Activated naive CD4-positive, alpha-beta T cell treated with anti-CD3 and anti-CD28 coated beads, Interleukin-2, amount 50 U/mL, for 72 hours (primary cell): ENCODE measurements around the gene SNAI3. TPM values are rescaled to one million over a fixed set of nuclear protein-coding genes. Genes with fewer than 3 reads are reported as not detected.

ENCODE experiments used
- ATAC-seq, 2 donors: fragments of 150-1000 bp; cut with Tn5 transposase; 2 replicates each; pipeline ENCODE4 v1.10.0; 2021; ENCODE audit warnings: mild to moderate bottlenecking in 2 of 2, moderate library complexity in 2 of 2
- DNase-seq, 2 donors: peaks; one replicate each; pipeline ENCODE4 v3.0.0; 2021 to 2022; ENCODE audit warnings: low spot score in 2 of 2
- H3K27ac Mint-ChIP-seq, 2 donors: one replicate each; pipeline ENCODE4 v1.8.0; 2022; ENCODE audit warnings: mild to moderate bottlenecking in 2 of 2, mixed read lengths in 2 of 2
- H3K36me3 Mint-ChIP-seq, 2 donors: one replicate each; pipeline ENCODE4 v1.8.0; 2022; ENCODE audit warnings: mixed read lengths in 2 of 2
- H3K9me3 Mint-ChIP-seq, 2 donors: one replicate each; pipeline ENCODE4 v1.8.0; 2022; ENCODE audit warnings: mixed read lengths in 2 of 2
- total RNA-seq, 2 donors: library from RNA; stranded (reverse); gene quantifications; one replicate each; pipeline ENCODE4 v1.2.3, GENCODE V29; 2022

Gene SNAI3
- total RNA-seq, 2 donors from 2014 or later, result 5.4 to 6.4 TPM

GRCh38 chr16:88640039-88640495, 46.2 kb downstream of the SNAI3 start:
- DNase-seq (no peak), ATAC-seq (no peak)
- Mint-ChIP-seq H3K27ac (peak overlapping the region in 1 of 2 donors; percentile 79), H3K36me3 (peaks cover 0 to 7% of the 10 kb centered on the region in 2 donors), H3K9me3 (no peaks in the 10 kb centered on the region)

DNA sequence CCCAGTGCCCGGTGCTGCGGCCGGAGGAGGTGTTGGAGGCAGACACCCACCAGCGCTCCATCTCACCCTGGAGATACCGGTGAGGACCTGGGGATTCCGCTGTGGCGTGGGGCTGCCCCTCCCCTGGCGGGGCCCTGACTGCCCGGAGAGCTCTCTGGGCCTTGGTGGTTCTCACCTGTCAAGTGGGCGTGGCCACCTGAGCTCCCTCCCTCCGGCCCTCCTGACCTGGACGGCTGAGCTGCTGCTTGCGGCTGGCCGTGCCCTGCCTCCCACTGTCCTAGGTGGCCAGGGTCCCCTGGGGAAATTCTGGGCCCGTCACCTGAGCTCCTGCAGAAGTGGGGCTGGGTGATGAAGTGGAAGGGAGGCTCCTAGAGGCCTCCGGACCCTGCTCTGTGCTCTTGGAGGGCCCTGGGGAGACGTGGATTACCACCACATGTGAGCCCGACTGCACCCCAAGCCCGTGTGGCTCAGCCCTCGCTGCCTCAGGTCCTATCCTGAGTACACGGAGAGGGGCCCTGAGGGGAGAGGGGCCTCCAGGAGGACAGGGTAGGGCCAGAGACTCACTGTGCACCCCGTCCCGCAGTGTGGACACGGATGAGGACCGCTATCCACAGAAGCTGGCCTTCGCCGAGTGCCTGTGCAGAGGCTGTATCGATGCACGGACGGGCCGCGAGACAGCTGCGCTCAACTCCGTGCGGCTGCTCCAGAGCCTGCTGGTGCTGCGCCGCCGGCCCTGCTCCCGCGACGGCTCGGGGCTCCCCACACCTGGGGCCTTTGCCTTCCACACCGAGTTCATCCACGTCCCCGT, 46.9 kb downstream of the SNAI3 start:
- peak in 1 of 2 donors; percentile 9 for ATAC-seq
- Mint-ChIP-seq H3K9me3 (no peaks in the 10 kb centered on the region), H3K27ac (no peak overlapping the region), H3K36me3 (peaks cover 0 to 7% of the 10 kb centered on the region in 2 donors)
- no peak for DNase-seq

- ATAC-seq (no peak), DNase-seq (no peak)
- no peak within 1 kb of the TSS for H3K27ac Mint-ChIP-seq
- H3K36me3 Mint-ChIP-seq, result peaks cover 0 to 7% of the 10 kb centered on the region in 2 donors
- H3K9me3 Mint-ChIP-seq, result no peaks in the 10 kb centered on the region
Measured at GRCh38 chr16:88638323-88639230, 47.7 kb downstream of the SNAI3 start, which contains the start of gene IL17C. Gene IL17C (plus strand): TSS chr16:88638572. CDS start chr16:88638642, 70 bp downstream.

- H3K27ac Mint-ChIP-seq, result no peak overlapping the region
- no peak for ATAC-seq
- H3K36me3 Mint-ChIP-seq, result no peaks in the 10 kb centered on the region
- no peaks in the 10 kb centered on the region for H3K9me3 Mint-ChIP-seq
- no peak for DNase-seq
Measured at GRCh38 chr16:88636488-88637265, 49.6 kb downstream of the SNAI3 start.

DNA sequence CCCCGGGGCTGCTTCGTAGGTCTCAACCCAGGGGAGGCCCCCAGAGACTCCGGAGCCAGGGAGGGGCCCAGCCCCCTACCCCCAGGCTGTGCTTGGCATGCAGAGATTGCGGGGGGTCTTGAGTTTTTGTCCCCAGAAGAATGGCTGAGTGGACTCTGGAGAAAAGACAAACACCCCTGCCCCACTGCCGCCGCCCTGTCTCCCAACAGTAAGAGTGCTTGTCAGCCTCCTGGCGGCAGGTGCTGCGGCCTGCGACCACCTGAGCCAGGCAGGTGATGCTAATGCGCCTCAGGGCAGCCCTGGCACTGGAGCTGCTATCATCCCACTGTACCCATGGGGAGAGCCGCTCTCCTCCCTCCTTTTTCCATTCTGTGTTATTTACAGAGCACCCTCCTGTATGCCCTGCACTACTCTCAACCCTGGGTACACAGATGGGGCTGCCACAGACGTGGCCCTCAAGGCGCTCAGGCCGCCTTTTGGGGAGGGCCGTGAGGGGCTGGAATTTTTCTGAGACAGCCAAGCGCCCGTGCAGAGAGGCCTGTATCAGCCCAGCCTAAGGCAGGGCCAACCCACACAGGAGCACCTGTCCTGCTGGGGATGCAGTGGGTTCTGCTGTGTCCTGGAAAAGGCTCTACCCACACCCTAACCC, 50.5 kb downstream of the SNAI3 start:
- no peak for DNase-seq
- no peak for ATAC-seq
- H3K36me3 Mint-ChIP-seq, result no peaks in the 10 kb centered on the region
- H3K27ac Mint-ChIP-seq, result peak overlapping the region in 1 of 2 donors; percentile 44
- H3K9me3 Mint-ChIP-seq, result no peaks in the 10 kb centered on the region

GRCh38 chr16:88634994-88635670, 51.2 kb downstream of the SNAI3 start:
- DNase-seq, result no peak
- no peaks in the 10 kb centered on the region for H3K36me3 Mint-ChIP-seq
- no peak overlapping the region for H3K27ac Mint-ChIP-seq
- no peak for ATAC-seq
- no peaks in the 10 kb centered on the region for H3K9me3 Mint-ChIP-seq

- DNase-seq, result peak; percentile 53 to 78
- H3K9me3 Mint-ChIP-seq, result no peaks in the 10 kb centered on the region
- H3K36me3 Mint-ChIP-seq, result no peaks in the 10 kb centered on the region
- no peak overlapping the region for H3K27ac Mint-ChIP-seq
- ATAC-seq, result peak; percentile 40 to 71
Measured at GRCh38 chr16:88634141-88634993, 51.9 kb downstream of the SNAI3 start.

GRCh38 chr16:88633684-88634140, 52.6 kb downstream of the SNAI3 start:
- Mint-ChIP-seq H3K9me3 (no peaks in the 10 kb centered on the region), H3K27ac (no peak overlapping the region), H3K36me3 (no peaks in the 10 kb centered on the region)
- ATAC-seq, result peak; percentile 46 to 62
- peak in 1 of 2 donors; percentile 43 for DNase-seq

DNA sequence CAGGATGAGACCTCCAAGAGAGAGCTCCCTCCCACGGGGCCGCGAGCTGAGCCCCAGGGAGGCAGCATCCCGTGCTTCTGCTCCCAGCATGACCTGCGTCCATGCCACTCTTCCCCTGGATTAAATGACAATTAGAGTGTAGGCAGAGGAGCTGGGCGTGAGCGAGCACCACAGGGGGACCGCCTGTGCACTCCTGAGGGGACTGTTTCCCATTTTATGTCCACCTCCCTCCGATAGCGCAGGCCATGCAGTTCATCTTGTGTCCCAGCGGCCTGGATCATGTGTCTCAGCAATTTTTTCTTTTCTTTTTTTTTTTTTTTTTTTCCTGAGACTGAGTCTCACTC, 53.7 kb downstream of the SNAI3 start:
- Mint-ChIP-seq H3K36me3 (peaks cover 0 to 2% of the 10 kb centered on the region in 2 donors), H3K9me3 (no peaks in the 10 kb centered on the region), H3K27ac (peak overlapping the region in 1 of 2 donors; percentile 14)
- no peak for DNase-seq
- no peak for ATAC-seq

DNA sequence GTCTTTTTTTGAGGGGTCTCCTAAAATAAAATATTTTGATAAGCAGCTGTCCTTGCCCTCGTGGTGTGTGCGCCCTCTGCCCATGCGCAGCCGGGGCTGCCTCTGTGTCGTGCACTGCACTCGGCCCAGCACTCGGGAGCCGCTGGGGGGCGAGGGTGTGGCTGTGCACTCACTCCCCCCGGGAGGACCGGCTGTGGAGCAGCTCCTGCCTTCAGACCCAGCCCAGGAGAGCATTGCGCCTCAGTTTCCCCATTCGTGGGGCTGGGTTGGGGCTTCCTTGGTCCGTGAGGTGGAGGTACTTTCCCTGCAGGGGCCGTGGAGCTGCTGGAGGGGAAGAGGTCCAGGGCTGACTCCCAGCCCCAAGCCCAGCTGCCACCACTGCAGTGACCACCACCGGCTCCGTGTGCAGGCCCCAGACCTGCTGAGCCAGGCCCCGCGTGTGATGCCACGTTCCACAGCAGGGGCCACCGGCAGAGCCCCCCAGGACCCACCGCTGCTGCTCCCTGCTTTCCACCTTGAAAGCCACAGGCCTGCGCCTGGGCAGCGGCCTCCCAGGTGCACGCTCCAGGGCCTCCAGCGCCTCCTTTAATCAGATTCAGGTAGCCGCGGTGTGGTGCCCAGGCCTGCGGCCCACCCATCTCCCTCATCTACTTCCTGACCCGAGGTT, 54.3 kb downstream of the SNAI3 start:
- H3K36me3 Mint-ChIP-seq, result peaks cover 0 to 7% of the 10 kb centered on the region in 2 donors

GRCh38 chr16:88631384-88631783, 54.9 kb downstream of the SNAI3 start:
- no peaks in the 10 kb centered on the region for H3K9me3 Mint-ChIP-seq
- H3K36me3 Mint-ChIP-seq, result peaks cover 0 to 7% of the 10 kb centered on the region in 2 donors
- ATAC-seq, result no peak
- no peak overlapping the region for H3K27ac Mint-ChIP-seq
- no peak for DNase-seq

More for the DNA sequence above, 54.3 kb downstream of the SNAI3 start:
- no peak for DNase-seq
- H3K27ac Mint-ChIP-seq, result no peak overlapping the region
- ATAC-seq, result no peak
- no peaks in the 10 kb centered on the region for H3K9me3 Mint-ChIP-seq

- no peaks in the 10 kb centered on the region for H3K9me3 Mint-ChIP-seq
- no peak overlapping the region for H3K27ac Mint-ChIP-seq
- no peak for ATAC-seq
- peaks cover 0 to 7% of the 10 kb centered on the region in 2 donors for H3K36me3 Mint-ChIP-seq
- DNase-seq, result no peak
Measured at GRCh38 chr16:88630941-88631340, 55.4 kb downstream of the SNAI3 start.

DNA sequence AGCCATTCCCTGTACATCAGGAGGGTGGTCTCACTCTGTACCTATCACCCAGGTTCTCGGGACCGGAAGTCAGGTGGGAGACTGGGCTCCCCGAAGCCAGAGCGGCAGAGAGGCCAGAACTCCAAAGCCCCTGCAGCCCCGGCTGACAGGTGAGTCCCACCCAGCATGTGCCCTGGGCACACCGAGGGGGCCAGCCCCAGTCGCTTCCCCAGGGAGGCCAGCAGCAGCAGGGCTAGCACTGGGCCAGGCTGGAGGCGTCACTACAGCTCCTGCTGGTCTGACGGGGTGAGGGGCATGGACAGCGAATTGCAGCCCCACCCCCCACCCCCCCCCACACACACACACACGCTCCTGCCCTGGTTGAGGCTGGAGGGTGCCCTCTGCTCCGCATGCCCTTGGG, 55.9 kb downstream of the SNAI3 start:
- DNase-seq (no peak), ATAC-seq (no peak)
- no peaks in the 10 kb centered on the region for H3K9me3 Mint-ChIP-seq
- peaks cover 0 to 7% of the 10 kb centered on the region in 2 donors for H3K36me3 Mint-ChIP-seq
- no peak overlapping the region for H3K27ac Mint-ChIP-seq

DNA sequence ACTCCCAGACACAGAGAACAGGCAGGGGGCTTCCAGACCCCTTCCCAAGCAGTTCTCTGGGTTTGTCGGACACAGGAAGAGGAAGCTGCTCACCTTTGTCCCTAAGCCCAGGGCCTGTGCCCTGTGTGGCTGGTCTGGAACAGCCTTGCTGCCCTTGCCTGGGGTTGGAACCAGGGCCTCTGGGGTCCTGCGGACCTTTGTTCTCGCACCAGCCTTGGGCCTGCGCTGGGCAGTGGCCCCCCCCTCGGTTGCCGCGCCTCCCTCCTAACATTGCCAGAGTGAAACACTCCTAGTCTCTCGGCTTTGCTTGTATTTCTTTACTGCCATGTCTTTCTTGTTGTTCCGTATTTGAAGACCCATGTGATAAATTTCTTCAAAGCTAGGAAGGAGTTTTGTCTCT, 56.5 kb downstream of the SNAI3 start:
- Mint-ChIP-seq H3K36me3 (peaks cover 0 to 7% of the 10 kb centered on the region in 2 donors), H3K9me3 (no peaks in the 10 kb centered on the region), H3K27ac (no peak overlapping the region)
- DNase-seq, result no peak
- no peak for ATAC-seq
